Non-pigmented ciliary epithelial cell (primary cell): Measurements from ENCODE around the gene SDCBP2.

ENCODE experiments used
- DNase-seq: peaks from one replicate; pipeline ENCODE4 v3.0.0-alpha.2; 2010; ENCODE audit warnings: low read depth

The SDCBP2 gene

DNA sequence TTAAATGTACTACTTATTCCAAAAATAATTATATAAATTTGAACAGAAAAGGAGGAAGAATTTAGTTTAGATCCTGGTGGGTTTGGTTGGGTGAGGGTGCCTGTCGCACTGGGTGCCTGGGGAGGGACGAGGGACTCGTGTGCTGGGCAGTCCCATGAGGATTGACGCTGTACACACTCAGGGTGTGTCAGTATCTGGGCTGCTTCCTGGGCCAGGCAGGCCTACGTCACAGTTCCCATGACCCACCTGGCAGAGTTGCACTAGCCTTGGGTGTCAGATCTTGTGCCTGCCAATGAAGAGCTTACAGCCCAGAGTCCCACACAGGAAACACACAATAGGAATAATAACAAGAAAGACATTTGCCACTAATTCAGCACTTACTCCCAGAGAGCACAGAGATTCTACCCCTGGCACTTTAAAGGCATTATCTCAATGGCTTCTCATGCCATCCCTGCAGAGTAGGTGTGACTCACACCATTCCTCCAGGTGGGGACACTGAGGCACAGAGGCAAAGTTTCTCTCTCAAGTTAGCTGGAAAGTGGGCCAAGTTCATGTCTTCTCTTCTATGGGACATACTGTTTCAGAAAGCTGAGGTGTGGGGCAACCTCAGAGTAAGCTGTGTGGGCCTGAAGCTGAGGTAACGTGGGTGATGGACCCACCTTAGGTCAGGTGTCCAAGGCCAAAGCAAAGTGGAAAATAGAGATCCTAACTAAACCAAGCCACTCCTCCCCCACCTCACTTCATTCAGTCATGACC is 1.3 kb upstream of the SDCBP2 start:
- DNase-seq, result no peak

DNA sequence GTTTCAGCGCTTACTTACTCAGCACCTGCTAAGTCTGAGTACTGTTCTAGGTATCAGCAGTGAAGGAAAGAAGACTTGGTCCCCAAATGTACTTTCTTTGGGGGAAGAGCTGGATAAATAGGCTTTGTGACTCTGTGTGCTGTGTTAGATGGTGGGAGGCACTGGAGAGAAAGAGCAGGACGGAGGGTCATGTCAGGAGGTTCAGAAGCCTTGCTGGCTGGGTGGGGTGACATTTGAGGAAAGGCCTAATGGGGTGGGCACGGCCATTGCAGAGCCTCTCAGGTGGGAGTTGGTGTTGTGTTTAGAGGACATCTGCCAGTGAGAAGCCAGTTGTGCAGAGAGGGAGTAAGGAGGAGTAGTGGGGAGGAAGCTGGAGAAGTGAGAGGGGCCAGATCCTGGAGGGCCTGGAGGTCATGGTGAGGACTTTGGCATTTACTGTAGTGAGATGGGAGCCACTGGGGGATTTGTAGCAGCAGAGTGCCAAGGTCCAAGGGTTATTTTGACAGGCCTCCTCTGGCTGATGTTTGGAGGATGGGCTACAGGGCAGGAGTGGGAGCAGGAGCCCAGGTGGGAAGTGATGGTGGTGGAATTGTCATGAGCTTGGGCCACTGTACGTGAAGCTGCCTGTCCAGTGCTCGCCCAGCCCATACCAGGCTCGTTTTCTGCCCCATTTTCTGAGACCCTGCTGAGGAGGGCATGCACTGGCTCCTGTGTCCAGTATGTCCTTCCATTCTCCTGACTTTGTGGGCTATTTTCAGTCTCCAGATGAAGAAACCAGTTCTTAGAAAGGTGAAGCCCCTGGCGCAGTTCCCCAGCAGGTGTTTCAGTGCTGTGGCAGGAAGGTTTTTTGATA is 886 bp downstream of the SDCBP2 start:
- no peak for DNase-seq

DNA sequence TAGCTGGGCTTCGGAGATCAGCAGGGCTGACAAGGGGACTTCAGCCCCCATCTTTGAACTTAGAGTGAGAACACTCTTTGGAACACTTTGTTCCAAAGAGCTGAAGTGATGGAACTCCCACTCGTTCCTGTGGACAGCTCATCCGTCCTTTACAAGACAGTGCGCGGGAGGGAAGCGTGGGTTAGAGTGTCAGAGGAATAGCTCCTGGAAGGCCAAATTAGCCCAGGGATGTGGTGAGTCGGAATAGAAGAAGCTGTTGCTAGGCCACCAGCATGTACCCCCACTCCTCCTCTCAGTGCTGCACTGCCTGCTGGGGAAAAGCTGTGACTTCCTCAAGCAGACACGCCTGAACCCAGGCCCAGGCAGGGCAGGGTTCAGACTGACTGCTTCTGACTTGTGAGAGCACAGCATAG is 1.7 kb downstream of the SDCBP2 start:
- peak; percentile 60 for DNase-seq

DNA sequence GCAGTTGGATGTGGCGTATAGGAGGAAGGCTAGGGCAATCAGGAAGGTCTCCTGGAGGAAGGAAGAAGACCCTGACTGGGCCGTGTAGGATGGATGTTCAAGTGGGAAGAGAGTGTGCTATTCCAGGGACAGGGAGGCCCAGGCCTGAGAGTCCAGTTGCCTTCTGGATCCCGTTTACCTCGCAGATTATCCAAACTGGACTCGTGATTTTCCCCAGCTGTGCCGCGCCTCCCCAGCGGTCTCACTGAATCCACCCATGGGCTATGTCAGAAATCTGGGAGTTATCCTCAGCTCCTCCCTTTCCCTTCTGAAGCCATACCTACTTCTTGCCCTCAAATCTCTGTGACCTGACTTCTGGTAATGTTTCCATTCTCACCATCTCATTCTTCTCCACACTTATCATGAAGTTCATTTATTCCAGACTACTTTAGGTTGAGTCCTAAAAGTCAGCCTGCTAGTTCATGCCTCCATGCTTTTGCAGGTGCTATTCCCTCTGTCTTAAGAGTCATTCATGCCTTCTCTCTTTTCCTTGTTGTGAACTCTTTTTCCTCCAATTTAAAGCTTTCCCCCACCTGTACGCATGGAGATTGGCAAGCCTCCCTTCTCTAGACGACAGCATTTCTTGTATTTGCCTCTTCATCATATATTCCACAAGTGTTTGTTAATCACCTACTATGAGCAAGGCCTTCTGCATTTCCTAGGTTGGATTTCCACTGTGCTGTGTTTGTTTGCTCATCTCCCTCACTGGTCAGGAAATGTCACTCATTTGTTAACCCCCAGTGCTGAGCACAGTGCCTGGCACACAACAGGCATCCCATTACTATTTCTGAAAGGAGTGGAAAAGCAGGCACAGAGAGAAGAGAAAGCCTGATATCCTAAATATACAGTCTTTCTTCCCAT is 2.7 kb downstream of the SDCBP2 start:
- no peak for DNase-seq

DNA sequence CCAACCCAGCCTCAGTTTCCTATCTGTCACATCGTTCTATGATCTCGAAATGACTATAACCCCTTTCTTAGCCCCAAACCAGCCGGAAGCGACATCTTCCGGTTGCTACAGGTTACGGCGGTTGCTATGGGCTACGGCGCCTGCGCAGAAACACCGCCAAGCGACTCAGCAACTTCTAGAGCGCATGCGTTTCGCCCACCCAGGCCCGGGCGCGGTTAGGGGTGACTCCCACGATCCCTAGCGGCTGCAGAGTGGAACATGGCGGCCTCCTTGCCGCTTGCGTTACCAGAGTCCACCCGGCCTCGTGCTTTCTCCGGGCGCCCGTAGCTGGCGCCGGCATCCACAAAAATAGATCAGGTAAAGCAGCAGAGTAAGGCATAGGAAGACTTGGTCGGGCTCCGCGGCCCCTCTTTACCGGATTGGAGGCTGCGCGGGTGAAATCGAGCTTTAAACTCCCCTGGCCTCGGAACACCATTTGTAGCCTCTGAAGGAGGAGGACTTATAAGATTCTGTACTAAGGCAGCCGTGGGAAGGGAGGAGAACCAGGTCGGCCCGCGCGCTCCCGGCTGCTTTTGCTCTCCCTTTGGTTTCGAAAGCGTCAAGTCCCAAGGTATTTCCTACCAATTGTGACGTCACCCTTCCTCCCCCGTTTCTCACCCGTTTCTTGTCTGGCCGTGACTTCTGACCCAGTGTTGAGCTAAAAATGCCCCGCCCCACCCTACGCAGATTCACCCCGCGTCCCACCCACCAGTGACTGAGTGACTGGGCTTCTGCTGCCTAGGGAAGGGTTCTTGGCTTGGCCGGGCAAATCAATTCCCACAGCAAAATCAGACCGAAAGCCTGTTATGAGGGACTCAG is 3.5 kb downstream of the SDCBP2 start:
- DNase-seq, result peak; percentile 90

DNA sequence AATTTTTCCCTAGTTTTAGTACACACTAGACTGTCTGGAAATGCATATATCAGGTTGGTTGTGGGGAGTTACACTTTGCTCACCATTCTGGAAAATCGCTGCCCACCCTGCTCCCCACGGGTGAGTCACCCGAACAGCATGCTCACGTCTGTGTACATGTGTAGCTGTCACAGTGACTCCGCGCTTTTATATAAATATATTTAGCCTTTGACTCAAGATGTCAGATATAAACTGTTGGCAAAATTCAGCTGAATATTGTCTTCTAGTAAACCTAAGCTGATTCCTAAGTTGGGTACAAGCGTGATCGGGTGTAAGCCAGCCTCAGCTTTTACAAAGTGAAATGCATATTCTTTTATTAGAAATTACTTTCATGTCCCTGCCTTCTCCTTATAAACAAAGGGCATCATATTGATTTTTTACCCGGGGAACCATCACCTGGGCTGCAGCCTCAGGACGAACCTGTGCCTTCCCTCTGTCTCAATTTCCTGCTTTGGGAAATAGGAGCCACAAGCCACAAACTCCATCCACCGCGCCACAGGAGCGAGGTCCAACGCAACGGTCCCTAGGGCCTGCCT is 4.3 kb downstream of the SDCBP2 start:
- no peak for DNase-seq

DNA sequence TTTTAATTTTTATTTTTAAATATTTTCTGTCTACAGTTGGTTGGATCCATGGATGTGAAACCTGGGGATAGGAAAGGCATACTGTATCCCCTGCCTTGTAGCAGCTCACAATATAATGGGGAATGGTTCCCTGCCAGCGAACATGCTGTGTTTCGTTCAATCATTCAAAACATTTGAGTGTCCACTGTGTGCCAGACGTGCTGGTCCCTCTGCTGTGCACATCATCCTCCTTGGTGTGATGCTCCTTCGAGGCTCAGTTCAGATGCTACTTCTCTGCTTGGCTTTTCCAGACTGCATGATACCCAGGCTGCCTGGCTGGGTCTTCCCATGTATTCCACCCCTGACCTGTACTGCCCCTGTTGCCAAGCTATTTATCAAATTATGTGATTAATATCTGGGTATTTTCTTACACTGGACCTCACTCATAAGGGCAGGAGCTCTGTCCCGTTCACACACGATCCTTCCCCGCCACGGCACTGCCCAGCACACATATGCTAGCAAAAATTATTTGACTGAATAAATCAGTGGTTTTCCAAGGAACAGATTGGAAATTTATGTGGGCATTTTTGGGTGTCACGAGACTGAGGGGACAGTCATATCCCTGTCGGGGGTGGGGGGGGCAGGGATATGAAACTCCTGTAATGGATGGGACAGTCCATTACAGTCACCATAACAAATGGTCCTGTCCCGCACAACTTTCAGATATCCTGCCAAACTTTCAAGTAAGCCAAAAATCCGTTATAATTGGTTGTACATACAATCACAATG is 4.9 kb downstream of the SDCBP2 start:
- DNase-seq, result no peak

DNA sequence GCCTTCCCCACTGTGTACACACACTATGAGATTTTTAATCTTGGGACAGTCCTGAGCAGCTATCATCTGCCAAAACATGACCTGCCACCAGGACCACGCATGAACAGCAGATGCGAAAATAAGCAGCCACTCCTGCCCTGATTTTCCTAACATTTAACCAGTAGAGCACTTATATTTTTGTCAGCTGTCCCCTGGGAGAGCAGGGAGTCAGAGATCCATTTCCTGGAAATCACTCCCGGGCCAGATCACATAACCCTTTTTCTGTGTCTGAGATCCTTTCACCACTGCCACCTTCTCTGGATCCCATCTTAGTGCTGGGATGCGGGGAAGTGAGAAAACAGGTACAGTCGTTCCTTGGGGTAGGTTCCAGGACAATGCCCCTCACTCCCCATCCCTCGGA is 5.7 kb downstream of the SDCBP2 start:
- no peak for DNase-seq

DNA sequence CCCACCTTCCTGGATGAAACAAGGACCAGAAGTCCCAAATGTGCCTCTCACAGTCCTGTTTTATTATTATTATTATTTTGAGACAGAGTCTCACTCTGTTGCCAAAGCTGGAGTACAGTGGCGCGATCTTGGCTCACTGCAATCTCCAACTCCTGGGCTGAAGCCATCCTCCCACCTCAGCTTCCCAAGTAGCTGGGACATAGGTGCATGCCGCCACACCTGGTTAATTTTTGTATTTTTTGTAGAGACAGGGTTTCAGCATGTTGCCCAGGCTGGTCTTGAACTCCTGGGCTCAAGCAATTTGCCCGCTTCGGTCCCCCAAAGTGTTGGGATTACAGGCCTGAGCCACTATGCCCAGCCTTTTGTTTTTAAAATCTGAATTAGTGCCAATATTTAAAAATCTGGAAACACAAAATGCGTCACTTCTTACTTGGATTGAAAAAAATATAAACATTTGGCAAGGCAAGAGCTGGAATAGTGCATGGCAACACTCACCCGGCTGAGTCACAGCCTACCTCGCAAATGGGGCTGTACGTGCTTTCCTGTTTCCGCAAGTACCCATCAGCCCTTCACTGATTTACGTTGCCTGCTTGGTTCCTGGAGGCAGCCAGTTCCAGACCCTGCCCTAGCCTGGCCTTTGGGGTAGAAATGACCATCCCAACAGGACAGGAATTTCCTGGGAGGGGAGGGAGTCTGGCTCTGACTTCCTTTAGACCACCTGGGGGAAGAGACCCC is 6.3 kb downstream of the SDCBP2 start:
- peak; percentile 91 for DNase-seq

DNA sequence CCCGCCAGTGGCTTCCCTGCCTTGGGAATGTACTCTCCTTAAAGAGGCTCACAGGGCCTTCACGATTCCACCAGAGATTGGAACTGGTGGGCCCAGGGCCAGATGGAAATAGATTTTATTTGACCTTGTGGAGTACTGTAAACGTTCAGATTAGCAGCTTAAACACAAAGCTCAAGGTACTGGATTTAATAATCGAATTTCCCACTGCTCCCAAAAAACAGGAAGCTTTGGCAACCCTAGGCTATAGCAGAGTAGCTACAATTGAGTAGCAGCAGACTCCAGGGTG is 7.3 kb downstream of the SDCBP2 start:
- no peak for DNase-seq

DNA sequence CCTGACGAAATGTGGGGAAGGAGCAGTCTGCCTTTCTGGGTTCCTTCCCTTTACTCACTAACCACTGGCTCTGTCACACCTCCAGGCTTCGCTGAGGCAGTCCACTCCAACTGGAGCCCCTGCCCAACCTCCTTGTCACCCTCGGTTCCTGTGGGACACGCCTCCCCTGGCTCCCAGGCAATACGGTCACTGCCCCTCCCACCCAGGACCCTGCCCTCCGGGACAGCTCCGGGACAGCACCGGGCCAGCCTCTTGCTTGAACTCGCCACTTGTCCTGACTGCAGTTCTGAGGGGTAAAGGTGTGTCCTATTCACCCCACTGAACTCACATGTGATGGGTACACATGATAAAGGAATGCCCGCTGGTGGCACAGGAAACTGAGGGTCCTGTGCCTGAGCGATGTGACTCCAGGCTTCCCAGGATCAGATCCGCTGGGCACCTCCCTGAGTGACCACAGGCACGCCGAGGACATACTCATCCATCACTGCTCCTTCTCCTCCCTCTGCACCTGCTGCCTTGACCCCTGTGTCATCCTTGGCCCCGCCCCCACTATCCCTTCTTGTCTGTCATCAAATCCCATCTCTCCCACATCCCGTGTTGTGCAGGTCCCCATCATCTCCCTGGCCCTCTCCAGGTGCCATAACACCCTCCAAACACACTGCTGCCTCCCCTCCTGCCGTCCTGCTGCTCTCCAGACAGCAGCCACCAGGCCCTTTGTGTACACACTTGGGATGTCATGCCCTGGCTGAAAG is 7.9 kb downstream of the SDCBP2 start:
- no peak for DNase-seq

DNA sequence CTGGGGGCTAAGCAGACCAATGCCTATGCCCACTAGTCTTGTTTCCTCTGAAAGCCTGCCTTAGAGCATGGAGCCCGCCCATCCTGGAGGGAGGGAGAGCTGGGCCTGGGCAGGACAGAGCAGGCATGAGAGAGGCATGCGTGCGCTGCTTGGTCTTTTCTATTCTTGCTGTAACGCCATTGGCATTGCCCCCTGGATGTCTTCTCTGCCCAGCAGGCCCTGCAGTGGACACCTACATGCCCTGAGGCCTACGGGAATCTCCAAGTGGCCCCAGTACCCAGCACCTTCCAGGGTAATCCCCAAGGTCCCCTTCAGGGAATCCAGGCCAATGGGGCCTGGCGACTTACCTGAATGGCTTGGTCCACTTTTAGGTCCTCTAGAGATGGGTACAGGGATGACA is 8.9 kb downstream of the SDCBP2 start:
- no peak for DNase-seq

DNA sequence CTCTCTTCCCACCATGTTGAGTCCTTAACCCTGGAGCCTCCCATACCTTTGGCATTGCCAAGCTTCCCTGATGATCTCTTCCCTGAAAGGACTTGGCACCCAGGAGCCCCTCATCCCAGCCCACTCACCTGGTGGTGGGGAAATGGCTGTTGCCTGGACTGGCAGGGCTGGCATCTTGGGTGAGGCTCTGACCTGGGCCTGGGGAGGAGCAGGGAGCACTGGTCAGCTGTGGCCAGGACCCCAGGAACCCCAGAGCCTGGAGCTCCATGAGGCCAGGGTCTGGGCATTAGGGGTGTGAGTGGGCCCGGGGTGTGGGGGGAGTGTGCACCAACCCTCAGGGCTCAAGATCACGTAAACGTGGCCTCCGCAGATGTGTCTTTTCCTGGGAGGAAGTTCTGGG is 9.5 kb downstream of the SDCBP2 start:
- DNase-seq, result no peak

DNA sequence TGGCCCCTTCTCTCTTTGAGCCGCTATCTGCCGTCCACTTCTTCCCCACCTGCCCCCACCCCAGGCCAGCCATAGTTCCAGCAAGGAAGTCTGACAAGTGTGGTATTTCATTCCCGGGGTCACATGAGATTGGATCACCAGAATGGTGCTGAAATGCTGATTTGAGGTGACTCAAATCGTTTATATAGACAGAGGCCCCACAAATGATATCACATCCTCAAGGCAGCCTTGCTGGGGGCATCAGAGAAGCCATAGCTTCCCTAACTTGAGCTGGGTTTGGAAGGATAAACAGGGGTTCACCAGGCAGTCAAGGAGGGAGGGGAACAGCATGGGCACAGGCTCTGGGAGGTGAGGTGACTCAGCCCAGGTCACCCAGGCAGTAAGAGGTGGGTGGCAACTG is 9.9 kb downstream of the SDCBP2 start:
- DNase-seq, result no peak

DNA sequence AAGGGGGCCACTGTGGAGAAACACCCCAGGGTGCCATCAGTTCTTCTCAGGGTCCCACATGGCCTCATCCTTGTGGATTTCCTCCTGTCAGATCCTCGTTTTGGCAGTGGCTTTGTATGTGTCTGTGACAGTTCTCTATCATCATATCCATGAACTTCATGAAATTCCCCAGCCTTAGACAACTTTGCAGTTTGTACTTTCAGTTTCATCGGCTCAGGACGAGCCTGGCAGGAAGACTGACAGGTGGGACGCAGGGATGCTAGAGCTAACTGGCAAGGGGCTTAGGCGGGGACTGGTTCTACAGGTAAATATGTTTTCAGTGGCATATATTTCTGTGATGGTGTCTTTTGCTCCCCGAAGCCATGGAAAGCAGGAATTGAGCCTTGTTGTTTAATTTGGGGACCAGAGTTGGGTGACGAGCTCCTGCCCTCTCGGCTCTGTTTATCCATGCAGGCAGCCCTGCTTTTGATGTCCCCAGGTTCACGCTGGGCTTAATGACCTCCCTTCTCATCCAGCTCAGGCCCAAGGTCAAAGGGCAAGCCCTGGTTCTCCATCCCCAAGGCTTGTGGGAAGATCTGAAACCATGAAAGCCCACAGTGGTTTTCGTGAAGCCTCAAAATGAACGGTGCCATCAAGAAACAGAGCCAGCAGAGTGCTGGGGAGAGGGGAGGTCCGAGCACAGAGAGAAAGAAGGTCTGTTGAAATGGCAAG is 11.2 kb downstream of the SDCBP2 start:
- DNase-seq, result no peak

DNA sequence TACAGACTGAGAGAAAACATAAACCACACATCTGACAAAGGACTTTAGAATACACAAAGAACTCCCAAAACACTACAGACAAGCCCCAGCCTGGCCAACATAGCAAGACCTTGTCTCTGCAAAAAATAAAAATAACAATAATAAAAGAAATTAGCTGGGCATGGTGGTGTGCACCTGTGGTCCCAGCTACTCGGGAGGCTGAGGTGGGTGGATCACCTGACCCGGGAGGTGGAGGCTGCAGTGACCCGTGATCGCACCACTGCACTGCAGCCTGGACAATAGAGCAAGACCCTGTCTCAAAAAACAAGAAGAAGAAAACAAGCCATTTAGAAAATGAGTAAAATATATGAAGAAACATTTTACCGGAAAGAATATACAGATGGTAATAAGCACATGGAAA is 13.1 kb downstream of the SDCBP2 start:
- no peak for DNase-seq

DNA sequence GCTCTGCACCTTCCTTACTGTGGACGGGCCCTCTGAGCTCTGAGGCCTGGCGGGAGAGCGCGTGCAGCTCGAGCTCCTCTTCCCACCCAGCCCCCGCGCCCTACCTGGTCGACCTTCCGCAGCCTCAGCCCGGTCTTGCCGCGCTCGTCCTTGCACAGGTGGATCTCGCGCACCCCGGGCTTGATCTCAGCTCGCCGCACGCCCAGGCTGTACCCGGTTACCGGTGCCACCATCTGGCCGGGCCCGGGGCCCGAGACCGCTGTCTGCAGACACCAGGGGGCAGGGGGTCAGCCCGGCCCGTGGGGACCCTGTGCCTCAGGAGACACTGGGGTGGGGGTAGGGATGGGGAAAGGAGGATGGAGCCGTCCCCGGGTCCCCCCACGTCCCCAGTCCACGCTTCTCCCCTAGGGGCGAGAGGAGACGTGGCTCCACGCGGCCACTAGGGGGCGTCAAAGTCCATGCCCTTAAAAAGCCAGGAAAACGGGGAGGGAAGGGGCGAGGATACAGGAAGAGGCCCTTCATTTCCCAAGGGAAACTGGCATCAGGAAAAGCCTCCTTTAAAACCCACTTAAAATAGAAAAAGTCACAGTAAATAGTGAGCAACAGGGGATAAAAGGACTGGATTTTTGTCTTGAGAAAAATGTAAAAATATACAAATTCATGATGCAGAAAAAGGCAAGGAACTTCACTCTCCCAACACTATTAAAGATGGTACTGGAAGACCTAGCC is 15.5 kb downstream of the SDCBP2 start:
- DNase-seq, result no peak

DNA sequence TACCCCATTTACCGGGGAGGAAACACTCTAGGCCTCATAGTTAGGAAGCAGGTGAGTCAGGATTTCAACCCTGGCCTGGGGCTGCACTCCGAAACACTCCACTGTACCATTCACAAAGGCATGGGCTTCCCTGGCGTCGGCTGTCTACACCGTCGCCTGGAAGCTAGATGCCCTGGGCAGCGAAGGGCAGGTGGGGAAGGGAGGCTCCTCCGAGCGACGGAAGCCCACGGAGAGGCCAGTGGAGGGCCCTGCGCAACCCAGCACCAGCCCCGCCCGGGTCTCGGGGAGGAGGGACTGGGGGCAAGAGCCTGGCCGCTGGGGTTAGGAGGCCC is 16.1 kb downstream of the SDCBP2 start:
- no peak for DNase-seq
